AG10803 (cell line): ENCODE results near the gene INTS11.

Experiments used
- DNase-seq: peaks from one replicate; pipeline ENCODE4 v3.0.0; 2010; ENCODE audit warnings: low read depth
- H3K4me3 ChIP-seq: 2 replicates; pipeline ENCODE4 v1.5.1; 2011; ENCODE audit warnings: mild to moderate bottlenecking, low read length, control low read depth
- TF ChIP-seq, protein P1 (sequence below): conservative IDR thresholded peaks from 2 replicates; pipeline ENCODE4 v1.5.1; 2011; ENCODE audit warnings: mild to moderate bottlenecking, low read length, control low read depth, inconsistent platforms

Gene INTS11

DNA sequence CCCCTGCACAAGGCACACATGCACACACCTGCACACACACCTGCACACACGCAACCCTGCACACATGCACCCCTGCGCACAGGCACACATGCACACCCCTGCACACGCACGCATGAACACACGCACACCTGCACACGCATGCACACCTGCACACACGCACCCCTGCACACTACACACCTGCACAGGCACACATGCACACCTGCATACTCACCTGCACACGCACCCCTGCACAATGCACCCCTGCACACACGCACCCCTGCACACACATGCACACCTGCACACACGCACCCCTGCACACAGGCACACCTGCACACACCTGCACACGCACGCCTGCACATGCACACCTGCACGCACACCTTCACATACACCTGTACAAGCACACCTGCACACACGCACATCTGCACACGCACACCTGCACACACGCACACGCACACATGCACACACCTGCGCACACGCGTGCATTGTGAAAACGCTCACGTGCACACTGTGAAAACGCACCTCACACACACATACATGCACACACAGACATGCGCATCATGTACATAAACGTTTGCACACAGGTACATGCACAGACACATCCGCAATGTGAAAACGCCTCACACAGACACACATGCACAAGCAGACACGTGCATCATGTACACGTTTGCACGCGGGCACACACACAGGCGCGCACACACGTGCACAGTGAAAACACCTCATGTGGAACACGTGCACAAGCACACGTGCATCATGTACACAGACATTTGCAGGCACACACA, 16.5 kb upstream of the INTS11 start:
- DNase-seq: no peak
- no peak overlapping the region for H3K4me3 ChIP-seq
- TF ChIP-seq, protein P1, sequence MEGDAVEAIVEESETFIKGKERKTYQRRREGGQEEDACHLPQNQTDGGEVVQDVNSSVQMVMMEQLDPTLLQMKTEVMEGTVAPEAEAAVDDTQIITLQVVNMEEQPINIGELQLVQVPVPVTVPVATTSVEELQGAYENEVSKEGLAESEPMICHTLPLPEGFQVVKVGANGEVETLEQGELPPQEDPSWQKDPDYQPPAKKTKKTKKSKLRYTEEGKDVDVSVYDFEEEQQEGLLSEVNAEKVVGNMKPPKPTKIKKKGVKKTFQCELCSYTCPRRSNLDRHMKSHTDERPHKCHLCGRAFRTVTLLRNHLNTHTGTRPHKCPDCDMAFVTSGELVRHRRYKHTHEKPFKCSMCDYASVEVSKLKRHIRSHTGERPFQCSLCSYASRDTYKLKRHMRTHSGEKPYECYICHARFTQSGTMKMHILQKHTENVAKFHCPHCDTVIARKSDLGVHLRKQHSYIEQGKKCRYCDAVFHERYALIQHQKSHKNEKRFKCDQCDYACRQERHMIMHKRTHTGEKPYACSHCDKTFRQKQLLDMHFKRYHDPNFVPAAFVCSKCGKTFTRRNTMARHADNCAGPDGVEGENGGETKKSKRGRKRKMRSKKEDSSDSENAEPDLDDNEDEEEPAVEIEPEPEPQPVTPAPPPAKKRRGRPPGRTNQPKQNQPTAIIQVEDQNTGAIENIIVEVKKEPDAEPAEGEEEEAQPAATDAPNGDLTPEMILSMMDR: no peak

DNA sequence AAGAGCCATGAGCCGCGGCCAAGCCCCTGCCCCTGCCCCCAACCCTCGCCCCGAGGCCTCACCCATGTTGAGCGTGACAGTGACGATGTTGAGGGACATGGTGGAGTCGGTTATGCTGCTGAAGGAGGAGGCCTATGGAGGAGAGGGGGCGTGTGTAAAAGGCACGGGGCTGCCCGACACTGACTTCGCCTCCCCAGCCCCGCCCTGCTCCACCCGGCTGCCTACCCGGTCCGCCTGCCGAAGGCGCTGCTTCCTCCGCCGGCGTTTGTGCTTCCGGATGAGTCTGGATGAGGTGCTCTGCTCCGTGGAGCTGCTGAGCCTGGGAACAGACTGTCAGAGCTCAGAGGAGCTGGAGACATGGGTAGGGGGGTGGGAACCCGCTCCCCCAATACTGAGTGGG, 15.7 kb upstream of the INTS11 start:
- no peak overlapping the region for H3K4me3 ChIP-seq
- TF ChIP-seq, protein P1: no peak
- no peak for DNase-seq

DNA sequence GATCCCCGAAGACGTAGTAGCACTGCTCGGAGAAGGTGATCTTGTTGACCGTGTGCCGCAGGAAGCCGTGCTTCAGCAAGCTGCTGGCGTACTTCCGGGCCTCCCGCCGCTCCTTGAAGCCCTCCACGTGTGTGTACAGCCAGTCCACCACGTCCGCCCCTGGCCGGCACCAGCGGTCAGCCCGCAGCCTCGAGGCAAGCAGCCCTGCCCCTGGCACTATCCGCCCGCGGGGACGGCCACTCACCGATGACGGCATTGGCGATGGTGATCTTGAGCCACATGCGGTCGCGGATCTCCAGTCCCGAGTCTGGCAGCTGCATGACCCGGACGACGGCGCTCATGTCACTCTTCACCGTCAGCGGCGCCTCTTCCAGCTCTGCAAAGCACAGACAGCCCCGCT, 13.8 kb upstream of the INTS11 start:
- TF ChIP-seq, protein P1: no peak
- no peak for DNase-seq
- no peak overlapping the region for H3K4me3 ChIP-seq

DNA sequence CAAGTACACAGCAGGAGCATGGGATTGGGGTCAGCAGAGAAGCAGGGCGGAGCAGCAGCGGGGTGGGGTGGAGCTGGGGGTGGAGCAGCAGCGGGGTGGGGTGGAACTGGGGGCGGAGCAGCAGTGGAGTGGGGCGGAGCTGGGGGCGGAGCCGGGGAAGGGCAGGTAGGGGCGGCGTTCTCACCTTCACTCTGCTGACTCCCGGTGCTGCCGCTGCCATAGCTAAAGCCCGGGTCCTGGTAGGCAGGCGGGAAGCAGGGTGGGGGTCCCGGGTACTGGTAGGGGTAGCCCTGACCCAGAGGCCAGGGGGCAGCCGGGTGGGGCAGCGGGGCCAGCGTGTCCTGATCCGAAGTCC, 13.3 kb upstream of the INTS11 start:
- DNase-seq: no peak
- TF ChIP-seq, protein P1: no peak
- H3K4me3 ChIP-seq: no peak overlapping the region

DNA sequence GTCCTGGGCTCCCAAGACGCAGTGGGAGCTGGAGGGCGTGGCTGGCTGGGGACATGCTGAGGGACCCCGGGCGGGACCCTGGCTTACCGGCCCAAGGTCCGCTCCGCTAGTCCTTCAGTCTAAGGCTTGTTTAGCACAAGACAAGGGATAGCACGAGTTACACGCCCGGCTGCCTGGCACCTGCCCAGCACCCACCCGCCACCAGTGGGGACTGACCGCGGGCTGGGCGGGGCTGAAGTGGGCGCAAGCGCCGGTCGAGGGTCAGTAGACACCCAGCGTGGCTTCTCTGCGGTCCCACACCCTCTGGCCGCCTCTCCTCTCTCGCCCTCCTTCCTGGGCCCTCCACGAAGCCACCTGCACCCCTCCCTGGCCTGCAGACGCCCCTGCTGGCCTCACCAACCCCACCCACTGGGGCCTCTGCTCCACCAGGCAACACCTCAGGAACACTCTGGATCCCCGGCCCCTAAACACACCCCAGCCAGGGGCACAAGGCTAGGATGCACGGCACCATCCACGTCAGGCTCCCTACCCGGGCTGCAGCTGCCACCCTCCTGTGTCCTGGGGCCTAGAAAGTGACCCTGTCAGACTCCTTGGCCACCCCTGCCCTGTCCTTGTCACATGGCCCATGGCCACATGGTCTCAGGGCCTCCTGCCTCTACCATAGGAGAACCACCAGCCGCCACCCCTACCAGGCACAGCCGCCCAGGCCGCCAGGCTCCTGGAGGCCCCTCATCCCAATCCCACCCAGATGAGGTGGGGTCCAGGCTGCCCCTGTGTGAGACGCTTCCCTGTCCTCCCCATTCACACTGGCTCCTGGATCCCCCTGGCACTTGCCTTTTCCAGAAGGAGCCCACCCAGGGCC, 12.7 kb upstream of the INTS11 start:
- DNase-seq: no peak
- H3K4me3 ChIP-seq: no peak overlapping the region
- TF ChIP-seq, protein P1: no peak

DNA sequence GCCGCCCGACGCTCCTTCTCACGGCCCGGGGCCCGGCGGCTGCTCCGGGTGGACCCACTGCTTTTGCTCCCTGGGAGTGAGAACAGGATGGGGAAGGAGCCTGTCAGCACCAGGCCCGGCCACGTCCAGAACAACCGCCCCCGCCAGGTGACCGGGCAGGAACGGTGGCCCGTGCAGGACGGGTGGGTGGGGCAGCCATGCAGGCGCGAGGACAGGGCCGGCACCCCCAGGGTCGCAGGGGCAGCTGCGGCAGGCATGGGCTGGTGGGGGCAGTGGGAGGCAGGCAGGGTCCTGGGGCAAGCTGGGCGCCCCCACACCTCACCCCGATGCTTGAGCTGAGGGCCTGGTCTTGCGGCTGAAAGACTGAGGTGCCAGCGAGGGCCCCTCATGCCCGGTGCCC, 12.0 kb upstream of the INTS11 start:
- DNase-seq: no peak
- H3K4me3 ChIP-seq: no peak overlapping the region
- TF ChIP-seq, protein P1: no peak
